Ascending aorta (tissue), 2 donors: ENCODE data around the gene ZRSR2. TPM values are rescaled to one million over a fixed set of nuclear protein-coding genes. Genes with fewer than 3 reads are reported as not detected.

Experiments used
- DNase-seq, 2 donors: peaks; one replicate each; pipeline ENCODE4 v3.0.0-alpha.2; 2019; ENCODE audit warnings: low spot score in 2 of 2
- H3K27ac ChIP-seq, 2 donors: fragments of 200-600 bp; sonication (generic); one replicate each; pipeline ENCODE4 v1.5.1; 2016 to 2017; ENCODE audit warnings: mild to moderate bottlenecking in 1 of 2
- H3K27me3 ChIP-seq: fragments of 200-600 bp; sonication (generic); one replicate; pipeline ENCODE4 v1.5.1; 2017
- H3K36me3 ChIP-seq, 2 donors: fragments of 200-600 bp; sonication (generic); one replicate each; pipeline ENCODE4 v1.5.1; 2016
- H3K4me1 ChIP-seq, 2 donors: fragments of 200-600 bp; sonication (generic); one replicate each; pipeline ENCODE4 v1.5.1; 2016 to 2017; ENCODE audit warnings: mild to moderate bottlenecking in 1 of 2
- H3K4me3 ChIP-seq, 2 donors: fragments of 200-600 bp; sonication (generic); one replicate each; pipeline ENCODE4 v1.5.1; 2016 to 2017; ENCODE audit warnings: mild to moderate bottlenecking in 1 of 2
- H3K9me3 ChIP-seq, 2 donors: fragments of 200-600 bp; sonication (generic); one replicate each; pipeline ENCODE4 v1.5.1; 2016
- CTCF ChIP-seq, 3 experiments: fragments of 200-600 bp in 2 of 3; fragments of 450-650 bp in 1 of 3; sonication (generic) in 2 of 3; IDR thresholded peaks; one replicate each; pipeline ENCODE4 v1.5.1; 2016 to 2019; ENCODE audit warnings: antibody characterized with exemption in 3 of 3, mild to moderate bottlenecking in 1 of 3, moderate library complexity in 1 of 3
- intact Hi-C: fragments of 100-400 bp; cut with DNase I; formaldehyde crosslinking; loops from one replicate; pipeline ENCODE4 v1.15.1; 2023
- total RNA-seq: library from RNA; depleted of rRNA; stranded (reverse); fragments of >200 nt; gene quantifications from one replicate; pipeline ENCODE4 v1.1.0, GENCODE V29; 2016

The ZRSR2 gene
- total RNA-seq, 1 donor from 2014 or later, result 0.64 TPM

GRCh38 chrX:15860921-15861320, 70.6 kb downstream of the ZRSR2 start:
- intact Hi-C loops, result no loop called here
- TF ChIP-seq CTCF (IDR thresholded peaks at IDR 0.05), result no peak
- H3K4me3 ChIP-seq, result no peak overlapping the region

GRCh38 chrX:15864023-15864422, 73.7 kb downstream of the ZRSR2 start:
- DNase-seq, result no peak
- Histone ChIP-seq H3K27ac (no peak overlapping the region), H3K4me3 (no peak overlapping the region), H3K36me3 (no peaks in the 10 kb centered on the region), H3K4me1 (no peaks in the 10 kb centered on the region), H3K9me3 (no peaks in the 10 kb centered on the region), H3K27me3 (no peaks in the 10 kb centered on the region)
- TF ChIP-seq CTCF (IDR thresholded peaks at IDR 0.05), result no peak
- intact Hi-C loops, result no loop called here

More at GRCh38 chrX:15860921-15861320, 70.6 kb downstream of the ZRSR2 start:
- Histone ChIP-seq H3K27me3 (no peaks in the 10 kb centered on the region), H3K9me3 (no peaks in the 10 kb centered on the region), H3K36me3 (no peaks in the 10 kb centered on the region), H3K4me1 (peaks cover 0 to 4% of the 10 kb centered on the region in 2 donors), H3K27ac (no peak overlapping the region)
- DNase-seq, result no peak

GRCh38 chrX:15864629-15865028, 74.3 kb downstream of the ZRSR2 start:
- H3K9me3 ChIP-seq, result no peaks in the 10 kb centered on the region
- no peak overlapping the region for H3K27ac ChIP-seq
- intact Hi-C loops, result no loop called here
- no peak overlapping the region for H3K4me3 ChIP-seq
- TF ChIP-seq CTCF (IDR thresholded peaks at IDR 0.05), result no peak
- no peaks in the 10 kb centered on the region for H3K27me3 ChIP-seq
- H3K36me3 ChIP-seq, result no peaks in the 10 kb centered on the region
- no peaks in the 10 kb centered on the region for H3K4me1 ChIP-seq
- no peak for DNase-seq

GRCh38 chrX:15866147-15866546, 75.9 kb downstream of the ZRSR2 start:
- no peaks in the 10 kb centered on the region for H3K4me1 ChIP-seq
- no peaks in the 10 kb centered on the region for H3K36me3 ChIP-seq
- H3K27me3 ChIP-seq, result no peaks in the 10 kb centered on the region
- intact Hi-C loops, result no loop called here
- no peak overlapping the region for H3K27ac ChIP-seq
- no peak overlapping the region for H3K4me3 ChIP-seq
- DNase-seq, result no peak
- no peak for TF ChIP-seq CTCF (IDR thresholded peaks at IDR 0.05)
- H3K9me3 ChIP-seq, result no peaks in the 10 kb centered on the region

GRCh38 chrX:15869695-15870094, 79.4 kb downstream of the ZRSR2 start:
- no peak overlapping the region for H3K4me3 ChIP-seq
- no peaks in the 10 kb centered on the region for H3K27me3 ChIP-seq
- DNase-seq, result no peak
- H3K27ac ChIP-seq, result no peak overlapping the region
- no peaks in the 10 kb centered on the region for H3K4me1 ChIP-seq
- H3K36me3 ChIP-seq, result no peaks in the 10 kb centered on the region
- no peak for TF ChIP-seq CTCF (IDR thresholded peaks at IDR 0.05)
- intact Hi-C loops, result no loop called here
- H3K9me3 ChIP-seq, result no peaks in the 10 kb centered on the region

- H3K27me3 ChIP-seq, result no peaks in the 10 kb centered on the region
- TF ChIP-seq CTCF (IDR thresholded peaks at IDR 0.05), result no peak
- no peaks in the 10 kb centered on the region for H3K9me3 ChIP-seq
- DNase-seq, result no peak
- intact Hi-C loops, result no loop called here
- no peak overlapping the region for H3K27ac ChIP-seq
- no peak overlapping the region for H3K4me3 ChIP-seq
- H3K36me3 ChIP-seq, result no peaks in the 10 kb centered on the region
- H3K4me1 ChIP-seq, result no peaks in the 10 kb centered on the region
Observed at GRCh38 chrX:15870310-15870709, 80.0 kb downstream of the ZRSR2 start.
